ENCODE measurements around the gene SPRED2.
A peak's percentile ranks its signal among the peaks of the same experiment; 100 is the strongest.

The SPRED2 gene

DNA sequence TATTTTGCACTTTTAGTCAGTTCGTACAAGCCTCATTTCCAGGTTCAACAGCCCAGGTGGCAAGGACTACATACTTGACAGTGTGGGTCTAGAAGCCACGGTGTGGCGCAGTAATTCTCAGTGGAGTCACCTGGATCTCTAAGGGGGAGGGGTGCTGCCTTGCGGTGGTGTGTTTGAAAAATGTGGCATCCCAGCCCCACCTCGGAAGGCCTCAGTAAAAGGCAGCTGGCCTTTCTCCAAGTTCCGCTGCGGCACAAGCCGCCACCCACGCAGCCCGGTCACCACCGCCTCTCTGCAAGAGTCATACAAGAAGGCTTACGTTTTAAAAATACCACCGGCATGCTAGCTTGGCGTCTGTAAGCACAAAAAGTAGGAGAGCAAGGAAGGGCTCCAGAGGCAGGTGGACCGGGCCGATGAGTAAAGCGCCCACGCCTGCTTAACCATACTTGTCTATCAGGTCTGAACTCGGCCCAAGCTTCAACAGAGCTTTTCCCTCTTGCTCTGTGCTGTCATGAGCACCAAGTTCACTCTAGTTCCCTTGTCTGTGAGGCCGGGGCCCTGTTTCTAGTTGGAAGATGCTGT lies 49.5 kb downstream of the SPRED2 start:
- DNase-seq (ENCODE audit: extremely low read depth, insufficient read length): peak; percentile 90
- Histone ChIP-seq H3K4me3 (replicated peaks; ENCODE audit: low read depth, low read length) (no peak overlapping the region), H3K36me3 (ENCODE audit: control insufficient read depth, insufficient read depth, low read length) (no peaks in the 10 kb centered on the region), H3K27me3 (replicated peaks; ENCODE audit: control insufficient read depth, insufficient read depth, low read length) (no peaks in the 10 kb centered on the region)
- TF ChIP-seq, protein P1, sequence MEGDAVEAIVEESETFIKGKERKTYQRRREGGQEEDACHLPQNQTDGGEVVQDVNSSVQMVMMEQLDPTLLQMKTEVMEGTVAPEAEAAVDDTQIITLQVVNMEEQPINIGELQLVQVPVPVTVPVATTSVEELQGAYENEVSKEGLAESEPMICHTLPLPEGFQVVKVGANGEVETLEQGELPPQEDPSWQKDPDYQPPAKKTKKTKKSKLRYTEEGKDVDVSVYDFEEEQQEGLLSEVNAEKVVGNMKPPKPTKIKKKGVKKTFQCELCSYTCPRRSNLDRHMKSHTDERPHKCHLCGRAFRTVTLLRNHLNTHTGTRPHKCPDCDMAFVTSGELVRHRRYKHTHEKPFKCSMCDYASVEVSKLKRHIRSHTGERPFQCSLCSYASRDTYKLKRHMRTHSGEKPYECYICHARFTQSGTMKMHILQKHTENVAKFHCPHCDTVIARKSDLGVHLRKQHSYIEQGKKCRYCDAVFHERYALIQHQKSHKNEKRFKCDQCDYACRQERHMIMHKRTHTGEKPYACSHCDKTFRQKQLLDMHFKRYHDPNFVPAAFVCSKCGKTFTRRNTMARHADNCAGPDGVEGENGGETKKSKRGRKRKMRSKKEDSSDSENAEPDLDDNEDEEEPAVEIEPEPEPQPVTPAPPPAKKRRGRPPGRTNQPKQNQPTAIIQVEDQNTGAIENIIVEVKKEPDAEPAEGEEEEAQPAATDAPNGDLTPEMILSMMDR (IDR thresholded peaks at IDR 0.05; ENCODE audit: insufficient read depth, low read length, poor library complexity, severe bottlenecking): peak; percentile 35

DNA sequence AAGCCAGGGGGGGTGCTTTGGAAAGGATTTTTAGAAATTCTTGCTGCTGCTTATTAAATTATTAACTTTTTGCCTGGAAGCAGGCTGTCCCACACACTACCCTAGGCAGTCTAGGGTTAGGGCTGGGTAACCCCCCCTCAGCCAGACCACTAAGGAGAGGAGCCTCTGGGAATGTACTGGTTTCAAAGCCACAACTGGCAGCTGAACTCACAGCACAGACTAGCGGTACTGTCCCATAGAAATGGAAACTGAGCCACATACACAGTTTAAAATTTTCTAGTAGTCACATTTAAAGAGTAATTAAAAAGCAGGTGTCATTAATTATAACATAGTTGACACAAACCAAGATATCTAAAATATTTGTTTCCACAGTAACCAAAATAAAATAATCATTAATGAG lies 50.1 kb downstream of the SPRED2 start:
- DNase-seq (ENCODE audit: extremely low read depth, insufficient read length): no peak
- H3K36me3 ChIP-seq (ENCODE audit: control insufficient read depth, insufficient read depth, low read length): no peaks in the 10 kb centered on the region
- H3K27me3 ChIP-seq (replicated peaks; ENCODE audit: control insufficient read depth, insufficient read depth, low read length): no peaks in the 10 kb centered on the region
- TF ChIP-seq, protein P1 (IDR thresholded peaks at IDR 0.05; ENCODE audit: insufficient read depth, low read length, poor library complexity, severe bottlenecking): no peak
- H3K4me3 ChIP-seq (replicated peaks; ENCODE audit: low read depth, low read length): no peak overlapping the region

DNA sequence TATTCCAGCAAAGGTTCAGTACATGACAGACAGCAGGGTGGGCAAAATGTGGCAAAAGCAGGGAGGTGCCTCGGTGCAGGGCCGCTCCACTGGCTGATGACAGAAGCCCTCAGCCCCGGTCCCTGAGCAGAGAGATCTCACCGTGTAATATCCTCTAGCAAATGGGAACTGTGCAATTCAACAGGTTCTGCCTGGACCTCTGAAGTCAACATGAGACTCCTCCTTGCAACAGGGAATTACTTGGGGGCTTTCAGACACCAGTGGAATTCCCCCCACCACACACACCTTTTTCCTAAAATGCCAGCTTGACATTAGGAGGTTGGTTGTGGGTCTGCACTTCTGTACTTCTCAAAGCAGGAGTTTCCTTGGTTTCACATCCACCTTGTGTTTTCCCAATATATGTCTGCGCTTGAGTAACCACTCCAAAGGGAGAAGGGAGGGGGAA lies 50.8 kb downstream of the SPRED2 start:
- Histone ChIP-seq H3K36me3 (ENCODE audit: control insufficient read depth, insufficient read depth, low read length) (no peaks in the 10 kb centered on the region), H3K4me3 (replicated peaks; ENCODE audit: low read depth, low read length) (no peak overlapping the region), H3K27me3 (replicated peaks; ENCODE audit: control insufficient read depth, insufficient read depth, low read length) (no peaks in the 10 kb centered on the region)
- TF ChIP-seq, protein P1 (IDR thresholded peaks at IDR 0.05; ENCODE audit: insufficient read depth, low read length, poor library complexity, severe bottlenecking): no peak
- no peak for DNase-seq (ENCODE audit: extremely low read depth, insufficient read length)

DNA sequence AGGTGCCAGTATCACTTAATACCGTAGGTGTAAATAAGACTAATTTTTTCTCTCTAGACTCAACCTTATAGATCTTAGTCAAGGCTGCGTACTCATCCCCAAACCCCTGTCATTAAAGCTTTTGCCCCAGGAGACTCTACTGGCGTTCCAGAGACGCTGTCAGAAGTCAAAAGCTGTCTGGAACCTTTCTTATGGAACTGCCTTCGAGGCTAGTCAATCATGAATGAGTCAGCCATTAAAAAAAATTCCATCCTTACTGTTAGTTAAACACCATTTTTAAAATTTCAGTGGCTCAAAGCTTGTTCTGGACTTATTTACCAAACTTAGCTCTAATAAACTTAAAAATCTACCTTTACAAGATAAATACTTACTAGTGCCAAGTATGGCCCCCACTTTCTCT lies 52.1 kb downstream of the SPRED2 start:
- H3K4me3 ChIP-seq (replicated peaks; ENCODE audit: low read depth, low read length): no peak overlapping the region
- H3K27me3 ChIP-seq (replicated peaks; ENCODE audit: control insufficient read depth, insufficient read depth, low read length): no peaks in the 10 kb centered on the region
- H3K36me3 ChIP-seq (ENCODE audit: control insufficient read depth, insufficient read depth, low read length): no peaks in the 10 kb centered on the region
- no peak for DNase-seq (ENCODE audit: extremely low read depth, insufficient read length)
- TF ChIP-seq, protein P1 (IDR thresholded peaks at IDR 0.05; ENCODE audit: insufficient read depth, low read length, poor library complexity, severe bottlenecking): no peak

DNA sequence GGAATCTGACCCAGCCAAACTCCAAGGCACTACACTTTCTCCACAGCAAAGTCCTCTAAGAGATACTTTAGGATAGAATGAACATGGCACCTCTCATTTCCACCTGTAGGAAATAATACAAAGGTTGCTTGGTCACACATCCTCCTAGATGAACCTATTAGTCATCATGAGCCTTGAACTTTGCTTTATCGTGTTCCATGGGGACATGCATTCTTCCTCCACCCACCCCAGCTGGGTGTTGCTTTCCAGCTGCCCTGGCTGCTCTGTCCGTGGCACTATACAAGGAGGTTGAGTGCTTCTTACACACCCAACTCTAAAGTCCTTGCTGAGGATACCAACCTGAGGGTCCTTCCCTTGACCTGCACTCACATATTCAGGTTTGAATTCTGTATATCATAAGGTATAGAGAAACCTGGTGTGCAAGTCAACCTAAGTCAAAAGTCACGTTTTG lies 52.7 kb downstream of the SPRED2 start:
- Histone ChIP-seq H3K36me3 (ENCODE audit: control insufficient read depth, insufficient read depth, low read length) (no peaks in the 10 kb centered on the region), H3K4me3 (replicated peaks; ENCODE audit: low read depth, low read length) (no peak overlapping the region), H3K27me3 (replicated peaks; ENCODE audit: control insufficient read depth, insufficient read depth, low read length) (no peaks in the 10 kb centered on the region)
- DNase-seq (ENCODE audit: extremely low read depth, insufficient read length): no peak
- TF ChIP-seq, protein P1 (IDR thresholded peaks at IDR 0.05; ENCODE audit: insufficient read depth, low read length, poor library complexity, severe bottlenecking): no peak

DNA sequence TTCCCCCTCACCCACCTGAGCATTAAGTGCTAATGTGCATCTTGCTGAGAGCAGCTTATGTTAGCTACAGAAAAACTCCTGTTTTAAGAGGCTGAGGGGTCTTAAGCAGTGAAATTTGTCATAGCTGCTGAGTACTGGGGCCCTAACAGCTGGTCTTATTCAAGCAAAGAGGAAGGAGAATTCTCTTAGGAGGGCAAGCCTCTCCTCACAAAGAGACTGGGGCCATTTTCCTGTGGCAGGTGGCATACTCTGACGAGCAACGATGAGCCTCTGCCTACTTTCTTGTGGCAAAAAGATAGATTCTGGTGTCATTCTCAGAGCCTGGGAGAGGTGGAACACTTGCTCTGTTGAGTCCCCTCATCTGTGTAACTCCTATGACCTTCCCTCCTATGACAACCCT lies 53.2 kb downstream of the SPRED2 start:
- Histone ChIP-seq H3K36me3 (ENCODE audit: control insufficient read depth, insufficient read depth, low read length) (no peaks in the 10 kb centered on the region), H3K27me3 (replicated peaks; ENCODE audit: control insufficient read depth, insufficient read depth, low read length) (no peaks in the 10 kb centered on the region), H3K4me3 (replicated peaks; ENCODE audit: low read depth, low read length) (no peak overlapping the region)
- TF ChIP-seq, protein P1 (IDR thresholded peaks at IDR 0.05; ENCODE audit: insufficient read depth, low read length, poor library complexity, severe bottlenecking): no peak
- no peak for DNase-seq (ENCODE audit: extremely low read depth, insufficient read length)
